ENCODE measurements around the gene MAIP1. TPM values are rescaled to one million over a fixed set of nuclear protein-coding genes. Genes with fewer than 3 reads are reported as not detected.
"Not testable (repeated sequence)": the region's sequence is repeated elsewhere in the genome, so short reads cannot be mapped to it uniquely, and the experiment has no call there.

The MAIP1 gene
- total RNA-seq, 4 donors from 2014 or later: 8.3 to 28.1 (median 14.7) TPM

GRCh38 chr2:199911052-199911876 lies 44.1 kb upstream of the MAIP1 start, which contains the start of gene C2orf69:
Gene C2orf69, plus strand, starts transcription at chr2:199911293. Its CDS starts 146 bp downstream, at chr2:199911439.
- Histone ChIP-seq H3K27me3 (no peaks in the 10 kb centered on the region), H3K27ac (replicated peaks in 1 of 4) (peak within 1 kb of the TSS; percentile 94 to 98 (median 97)), H3K4me3 (peak within 1 kb of the TSS; percentile 69 to 94 (median 82)), H3K4me1 (peaks cover 18 to 35% (median 30%) of the 10 kb centered on the region in 4 donors), H3K9me3 (no peaks in the 10 kb centered on the region), H3K36me3 (peaks cover 0 to 5% (median 3%) of the 10 kb centered on the region in 4 donors)
- intact Hi-C loops (cut with DNase I): no loop called here
- peak; percentile 99 for DNase-seq (ENCODE audit: extremely low spot score)
- WGBS: 1% methylated on average over 39 of the region's 85 CpGs
- TF ChIP-seq POLR2A (IDR thresholded peaks at IDR 0.05; ENCODE audit: low read depth) (peak; percentile 73), EP300 (IDR thresholded peaks at IDR 0.05) (no peak), POLR2AphosphoS5 (IDR thresholded peaks at IDR 0.05) (peak; percentile 81 to 91), CTCF (IDR thresholded peaks at IDR 0.05) (no peak)

- intact Hi-C loops (cut with DNase I): no loop called here
- Histone ChIP-seq H3K4me1 (peaks cover 18 to 35% (median 30%) of the 10 kb centered on the region in 4 donors), H3K9me3 (no peaks in the 10 kb centered on the region), H3K36me3 (peaks cover 0 to 10% (median 7%) of the 10 kb centered on the region in 4 donors), H3K27me3 (no peaks in the 10 kb centered on the region), H3K4me3 (peak overlapping the region; percentile 69 to 94 (median 82)), H3K27ac (replicated peaks in 1 of 4) (peak overlapping the region; percentile 94 to 98 (median 97))
- TF ChIP-seq POLR2AphosphoS5 (IDR thresholded peaks at IDR 0.05) (peak in 1 of 2 donors; percentile 24), POLR2A (IDR thresholded peaks at IDR 0.05; ENCODE audit: low read depth) (no peak), EP300 (IDR thresholded peaks at IDR 0.05) (no peak)
- DNase-seq (ENCODE audit: extremely low spot score): no peak
- WGBS: 0% methylated on average over 13 of the region's 13 CpGs
Measured at GRCh38 chr2:199911877-199912161, 43.6 kb upstream of the MAIP1 start.

GRCh38 chr2:199912553-199913114 lies 42.7 kb upstream of the MAIP1 start:
- peak overlapping the region; percentile 69 to 94 (median 82) for H3K4me3 ChIP-seq
- WGBS: 93% methylated on average over 12 of the region's 12 CpGs
- DNase-seq (ENCODE audit: extremely low spot score); H3K9me3 ChIP-seq; intact Hi-C loops (cut with DNase I); H3K27me3 ChIP-seq: not testable (repeated sequence)
- H3K36me3 ChIP-seq: peaks cover 0 to 16% (median 11%) of the 10 kb centered on the region in 4 donors
- peak overlapping the region in 2 of 4 donors; percentile 94 to 96 for H3K27ac ChIP-seq (replicated peaks in 1 of 4)
- H3K4me1 ChIP-seq: peaks cover 18 to 35% (median 30%) of the 10 kb centered on the region in 4 donors

- Histone ChIP-seq H3K4me3 (no peak overlapping the region), H3K4me1 (peaks cover 18 to 35% (median 30%) of the 10 kb centered on the region in 4 donors), H3K27ac (replicated peaks in 1 of 4) (no peak overlapping the region), H3K27me3 (no peaks in the 10 kb centered on the region), H3K9me3 (no peaks in the 10 kb centered on the region), H3K36me3 (peaks cover 5 to 34% (median 25%) of the 10 kb centered on the region in 4 donors)
- 74% methylated on average over 2 of the region's 2 CpGs for WGBS
- intact Hi-C loops (cut with DNase I): no loop called here
- no peak for TF ChIP-seq POLR2AphosphoS5 (IDR thresholded peaks at IDR 0.05)
- no peak for TF ChIP-seq EP300 (IDR thresholded peaks at IDR 0.05)
- TF ChIP-seq POLR2A (IDR thresholded peaks at IDR 0.05; ENCODE audit: low read depth): no peak
- TF ChIP-seq CTCF (IDR thresholded peaks at IDR 0.05): no peak
- DNase-seq (ENCODE audit: extremely low spot score): no peak
Measured at GRCh38 chr2:199914372-199914958, 40.9 kb upstream of the MAIP1 start.

- H3K27me3 ChIP-seq: no peaks in the 10 kb centered on the region
- no peaks in the 10 kb centered on the region for H3K9me3 ChIP-seq
- peaks cover 5 to 37% (median 25%) of the 10 kb centered on the region in 4 donors for H3K36me3 ChIP-seq
- no peak overlapping the region for H3K4me3 ChIP-seq
- no peak for DNase-seq (ENCODE audit: extremely low spot score)
- TF ChIP-seq EP300 (IDR thresholded peaks at IDR 0.05) (no peak), POLR2AphosphoS5 (IDR thresholded peaks at IDR 0.05) (no peak), CTCF (IDR thresholded peaks at IDR 0.05) (no peak), POLR2A (IDR thresholded peaks at IDR 0.05; ENCODE audit: low read depth) (no peak)
- 99% methylated on average over 4 of the region's 4 CpGs for WGBS
- intact Hi-C loops (cut with DNase I): no loop called here
- H3K27ac ChIP-seq (replicated peaks in 1 of 4): no peak overlapping the region
- peaks cover 12 to 27% (median 23%) of the 10 kb centered on the region in 4 donors for H3K4me1 ChIP-seq
Measured at GRCh38 chr2:199916980-199917379, 38.4 kb upstream of the MAIP1 start.

Measured in esophagus muscularis mucosa (tissue), 4 donors.